Measurements from ENCODE around the gene ABCB11.

GRCh38 chr2:168912901-168913369 is 118.2 kb downstream of the ABCB11 start:
- TF ChIP-seq RAD21 (conservative IDR thresholded peaks at IDR 0.05): no peak
- TF ChIP-seq CTCF (IDR thresholded peaks at IDR 0.05; ENCODE audit: poor library complexity, severe bottlenecking): no peak

Data from neural cell (in vitro differentiated cells).